Measurements from ENCODE around the gene CCL14.

- TF ChIP-seq CTCF (IDR thresholded peaks at IDR 0.05 in 8 of 11, conservative IDR thresholded peaks at IDR 0.05 in 3 of 11) (peak in 1 of 11 experiments; percentile 6), POLR2A (IDR thresholded peaks at IDR 0.05) (no peak), POLR2AphosphoS5 (IDR thresholded peaks at IDR 0.05) (no peak)
These were observed 3.9 kb downstream of the CCL14 start for GRCh38 chr17:35982409-35983191.
